ENCODE results near the gene OTUD1. TPM values are rescaled to one million over a fixed set of nuclear protein-coding genes. Genes with fewer than 3 reads are reported as not detected.

The OTUD1 gene
- total RNA-seq, 2 donors from 2014 or later, result 7.8 to 10.5 TPM

DNA sequence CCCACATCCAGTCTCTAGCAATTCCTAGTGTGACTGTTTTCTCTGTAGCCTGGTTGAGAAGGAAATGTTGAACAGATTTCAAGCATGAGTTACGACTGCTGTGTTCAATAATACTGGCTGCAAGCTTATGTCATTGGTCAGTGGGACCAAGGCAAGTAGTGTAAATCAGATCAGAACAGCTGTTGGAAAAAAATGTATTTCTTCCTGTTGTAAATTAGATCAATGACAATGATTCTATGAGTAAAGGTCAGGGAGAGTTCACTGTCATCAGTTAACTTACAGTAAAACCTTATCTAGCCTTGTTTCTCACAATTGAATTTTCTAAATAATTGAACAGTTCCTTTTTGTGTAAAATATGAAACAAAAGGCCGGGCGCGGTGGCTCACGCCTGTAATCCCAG lies 6.7 kb downstream of the OTUD1 start:
- Histone ChIP-seq H3K36me3 (replicated peaks in 1 of 2; ENCODE audit: insufficient read depth in 1 of 2, low read depth in 2 of 2) (no peaks in the 10 kb centered on the region), H3K4me1 (peaks cover 27% of the 10 kb centered on the region), H3K9me3 (no peaks in the 10 kb centered on the region), H3K27ac (no peak overlapping the region), H3K27me3 (no peaks in the 10 kb centered on the region), H3K4me3 (no peak overlapping the region)
- 96 to 97% methylated on average over 5 of the region's 5 CpGs for WGBS, 2 donors
- DNase-seq (no peak), ATAC-seq (no peak)
- intact Hi-C loops (cut with DNase I), result no loop called here
- TF ChIP-seq, protein P1, sequence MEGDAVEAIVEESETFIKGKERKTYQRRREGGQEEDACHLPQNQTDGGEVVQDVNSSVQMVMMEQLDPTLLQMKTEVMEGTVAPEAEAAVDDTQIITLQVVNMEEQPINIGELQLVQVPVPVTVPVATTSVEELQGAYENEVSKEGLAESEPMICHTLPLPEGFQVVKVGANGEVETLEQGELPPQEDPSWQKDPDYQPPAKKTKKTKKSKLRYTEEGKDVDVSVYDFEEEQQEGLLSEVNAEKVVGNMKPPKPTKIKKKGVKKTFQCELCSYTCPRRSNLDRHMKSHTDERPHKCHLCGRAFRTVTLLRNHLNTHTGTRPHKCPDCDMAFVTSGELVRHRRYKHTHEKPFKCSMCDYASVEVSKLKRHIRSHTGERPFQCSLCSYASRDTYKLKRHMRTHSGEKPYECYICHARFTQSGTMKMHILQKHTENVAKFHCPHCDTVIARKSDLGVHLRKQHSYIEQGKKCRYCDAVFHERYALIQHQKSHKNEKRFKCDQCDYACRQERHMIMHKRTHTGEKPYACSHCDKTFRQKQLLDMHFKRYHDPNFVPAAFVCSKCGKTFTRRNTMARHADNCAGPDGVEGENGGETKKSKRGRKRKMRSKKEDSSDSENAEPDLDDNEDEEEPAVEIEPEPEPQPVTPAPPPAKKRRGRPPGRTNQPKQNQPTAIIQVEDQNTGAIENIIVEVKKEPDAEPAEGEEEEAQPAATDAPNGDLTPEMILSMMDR (IDR thresholded peaks at IDR 0.05), result no peak
- TF ChIP-seq POLR2A (IDR thresholded peaks at IDR 0.05), result no peak

DNA sequence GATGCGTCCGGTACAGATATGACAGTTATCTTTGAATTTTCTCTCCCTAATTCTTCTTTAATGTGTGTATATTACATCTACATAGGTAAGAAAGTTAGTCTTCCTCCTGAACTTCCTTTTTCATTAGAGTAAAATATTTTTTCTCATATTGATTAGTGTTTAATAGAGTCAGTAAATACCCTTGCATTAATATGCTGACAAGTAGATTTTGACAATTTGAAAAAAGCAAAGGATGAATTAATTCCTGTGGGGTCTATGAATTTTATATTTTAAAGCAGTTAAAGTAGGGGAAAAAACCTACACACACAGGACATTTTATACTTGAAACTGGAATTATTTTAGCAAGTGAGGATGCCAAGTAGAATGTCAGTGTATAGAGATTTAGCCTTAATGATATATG lies 9.4 kb downstream of the OTUD1 start:
- WGBS, 2 donors, result 93 to 98% methylated on average over 2 of the region's 2 CpGs
- Histone ChIP-seq H3K27ac (no peak overlapping the region), H3K4me3 (no peak overlapping the region)

DNA sequence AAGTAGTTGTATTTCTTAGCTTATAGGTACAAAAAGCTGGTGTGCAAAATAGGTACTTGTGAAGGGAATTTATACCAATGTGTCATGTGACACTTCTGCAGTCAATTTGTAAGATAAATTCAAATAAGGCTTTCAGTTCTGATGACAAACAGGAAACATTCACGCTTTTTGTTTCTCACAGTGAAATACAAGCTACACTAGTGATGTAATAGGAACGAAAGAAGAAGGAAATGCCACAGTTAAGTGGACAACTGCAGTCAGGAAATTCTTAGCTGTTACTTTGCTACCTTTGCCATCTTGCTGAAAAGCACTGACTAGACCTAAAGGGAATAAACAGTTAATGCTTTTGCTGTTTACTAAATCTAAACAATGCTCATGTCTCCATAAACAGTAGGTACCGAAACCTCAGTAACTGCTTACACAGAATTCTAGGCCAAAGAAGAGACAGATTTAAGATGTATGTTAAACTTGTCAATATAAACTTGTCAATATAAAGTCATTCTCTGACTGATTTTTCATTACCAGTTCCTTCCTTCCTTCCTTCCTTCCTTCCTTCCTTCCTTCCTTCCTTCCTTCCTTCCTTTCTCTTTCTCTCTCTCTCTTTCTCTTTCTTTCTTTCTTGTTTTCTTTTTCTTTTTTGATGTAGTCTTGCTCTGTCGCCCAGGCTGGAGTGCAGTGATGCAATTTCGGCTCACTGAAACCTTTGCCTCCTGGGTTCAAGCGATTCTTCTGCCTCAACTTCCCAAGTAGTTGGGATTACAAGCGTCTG lies 10.1 kb downstream of the OTUD1 start:
- no peaks in the 10 kb centered on the region for H3K27me3 ChIP-seq
- H3K27ac ChIP-seq, result no peak overlapping the region
- DNase-seq (no peak), ATAC-seq (no peak)
- no peaks in the 10 kb centered on the region for H3K9me3 ChIP-seq
- intact Hi-C loops (cut with DNase I), result no loop called here
- no peaks in the 10 kb centered on the region for H3K36me3 ChIP-seq (replicated peaks in 1 of 2; ENCODE audit: insufficient read depth in 1 of 2, low read depth in 2 of 2)
- H3K4me3 ChIP-seq, result no peak overlapping the region
- no peaks in the 10 kb centered on the region for H3K4me1 ChIP-seq
- no peak for TF ChIP-seq POLR2A (IDR thresholded peaks at IDR 0.05)
- TF ChIP-seq, protein P1 (IDR thresholded peaks at IDR 0.05), result no peak
- WGBS, 2 donors, result 76 to 81% methylated on average over 7 of the region's 7 CpGs

More for the DNA sequence above, 9.4 kb downstream of the OTUD1 start:
- ATAC-seq, result no peak
- Histone ChIP-seq H3K36me3 (replicated peaks in 1 of 2; ENCODE audit: insufficient read depth in 1 of 2, low read depth in 2 of 2) (no peaks in the 10 kb centered on the region), H3K9me3 (no peaks in the 10 kb centered on the region), H3K27me3 (no peaks in the 10 kb centered on the region), H3K4me1 (no peaks in the 10 kb centered on the region)
- TF ChIP-seq POLR2A (IDR thresholded peaks at IDR 0.05), result no peak
- TF ChIP-seq, protein P1 (IDR thresholded peaks at IDR 0.05), result no peak
- DNase-seq, result no peak
- intact Hi-C loops (cut with DNase I), result no loop called here

DNA sequence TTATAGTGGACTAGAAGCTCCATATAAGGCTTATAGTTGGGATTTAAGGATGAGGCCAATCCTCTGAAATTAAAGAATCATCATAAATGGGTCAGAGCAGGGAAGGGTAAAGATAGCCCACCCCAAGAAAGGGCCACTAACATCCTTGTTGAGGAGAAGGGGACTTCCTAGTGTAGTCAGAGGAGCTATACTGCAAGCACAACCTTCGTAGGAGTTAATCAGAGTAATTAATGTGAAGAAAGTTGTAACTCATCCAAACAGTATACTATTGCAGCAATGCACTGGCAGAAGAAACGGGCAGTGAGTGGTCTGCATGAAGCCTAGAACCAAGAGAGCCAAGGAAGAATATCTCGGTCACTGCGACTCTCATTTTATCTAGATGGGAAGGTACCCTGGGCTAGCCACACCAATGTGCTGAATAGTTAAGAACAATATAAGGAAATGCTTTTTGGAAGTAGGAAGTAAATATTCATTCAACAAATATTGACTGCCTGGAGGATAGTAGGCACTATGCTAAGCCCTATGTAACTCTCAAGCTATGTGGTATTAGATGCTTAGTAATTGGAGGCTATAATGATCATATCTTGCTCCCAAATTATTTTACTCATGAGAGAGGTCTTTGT lies 13.3 kb downstream of the OTUD1 start:
- no peaks in the 10 kb centered on the region for H3K4me1 ChIP-seq
- TF ChIP-seq POLR2A (IDR thresholded peaks at IDR 0.05), result no peak
- TF ChIP-seq, protein P1 (IDR thresholded peaks at IDR 0.05), result no peak
- 74 to 84% methylated on average over 4 of the region's 4 CpGs for WGBS, 2 donors
- intact Hi-C loops (cut with DNase I), result no loop called here
- H3K9me3 ChIP-seq, result no peaks in the 10 kb centered on the region
- no peak overlapping the region for H3K27ac ChIP-seq
- H3K27me3 ChIP-seq, result no peaks in the 10 kb centered on the region
- H3K36me3 ChIP-seq (replicated peaks in 1 of 2; ENCODE audit: insufficient read depth in 1 of 2, low read depth in 2 of 2), result no peaks in the 10 kb centered on the region
- ATAC-seq (no peak), DNase-seq (no peak)
- no peak overlapping the region for H3K4me3 ChIP-seq
